Measurements from ENCODE around the gene DOK6. TPM values are rescaled to one million over a fixed set of nuclear protein-coding genes. Genes with fewer than 3 reads are reported as not detected.

Gene DOK6
- total RNA-seq, 1 donor from 2014 or later = under 0.01 TPM

- DNase-seq (ENCODE audit: low read depth, low spot score) = no peak
Observed at GRCh38 chr18:69538849-69539248, 138.2 kb downstream of the DOK6 start.

DNA sequence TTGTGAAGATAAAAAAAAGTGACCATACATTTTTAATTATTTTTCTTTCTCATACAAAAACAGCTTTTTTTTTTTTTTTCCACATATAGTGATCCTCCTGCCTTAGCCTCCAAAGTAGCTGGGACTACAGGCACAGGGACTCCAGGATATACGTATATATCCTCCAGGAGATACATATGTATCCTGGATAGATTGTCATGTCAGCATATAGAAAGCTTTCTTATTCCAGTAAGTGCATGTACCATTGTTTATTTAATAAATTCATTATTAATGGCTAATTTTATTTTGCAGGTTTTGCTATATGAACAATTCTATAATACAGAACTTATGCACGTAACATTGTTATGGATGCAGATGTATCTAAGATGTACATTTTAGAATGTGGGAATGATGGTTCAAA, 138.7 kb downstream of the DOK6 start:
- no peak for DNase-seq (ENCODE audit: low read depth, low spot score)

GRCh38 chr18:69556228-69556627, 155.5 kb downstream of the DOK6 start:
- DNase-seq (ENCODE audit: low read depth, low spot score) = no peak

- no peak for DNase-seq (ENCODE audit: low read depth, low spot score)
Observed at GRCh38 chr18:69557282-69557681, 156.6 kb downstream of the DOK6 start.

- no peak for DNase-seq (ENCODE audit: low read depth, low spot score)
Observed at GRCh38 chr18:69558052-69558451, 157.4 kb downstream of the DOK6 start.

DNA sequence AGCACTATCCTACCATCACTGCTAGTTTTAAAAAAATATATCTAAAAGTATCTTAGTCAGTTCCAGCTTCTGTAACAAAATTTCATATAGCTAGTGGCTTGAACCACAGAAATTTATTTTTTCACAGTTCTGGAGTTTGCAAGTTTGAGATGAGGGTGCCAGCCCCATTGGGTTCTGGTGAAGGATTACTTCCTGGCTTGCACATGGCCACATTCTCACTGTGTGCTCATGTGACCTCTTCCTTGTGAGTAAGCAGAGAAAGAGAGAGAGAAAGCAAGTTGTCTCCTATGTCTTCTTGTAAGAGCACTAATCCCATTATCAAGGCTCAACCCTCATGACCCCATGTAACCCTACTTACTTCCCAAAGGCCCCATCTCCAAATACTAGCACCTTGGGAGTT, 158.9 kb downstream of the DOK6 start:
- DNase-seq (ENCODE audit: low read depth, low spot score) = no peak

GRCh38 chr18:69564602-69565001, 163.9 kb downstream of the DOK6 start:
- DNase-seq (ENCODE audit: low read depth, low spot score) = no peak

- DNase-seq (ENCODE audit: low read depth, low spot score) = no peak
Observed at GRCh38 chr18:69567813-69568488, 167.3 kb downstream of the DOK6 start.

DNA sequence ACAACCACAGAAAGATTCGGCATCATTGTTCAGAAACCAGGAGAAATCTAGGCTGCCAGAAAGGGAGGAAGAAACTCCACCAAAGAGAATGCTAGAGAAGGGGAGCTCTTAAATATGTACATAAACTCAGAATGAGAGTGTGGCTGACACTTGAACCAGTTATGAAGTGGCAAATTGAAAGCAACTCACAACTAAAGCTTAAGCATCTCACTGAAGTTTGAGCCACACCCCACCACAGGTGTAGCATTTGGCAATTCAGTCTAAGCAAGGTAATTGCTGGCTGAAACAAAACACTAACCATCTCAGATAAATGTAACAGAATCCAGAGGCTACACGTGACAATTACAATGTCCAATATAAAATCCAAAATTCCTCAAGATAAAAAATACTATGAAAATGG, 168.4 kb downstream of the DOK6 start:
- DNase-seq (ENCODE audit: low read depth, low spot score) = no peak

DNA sequence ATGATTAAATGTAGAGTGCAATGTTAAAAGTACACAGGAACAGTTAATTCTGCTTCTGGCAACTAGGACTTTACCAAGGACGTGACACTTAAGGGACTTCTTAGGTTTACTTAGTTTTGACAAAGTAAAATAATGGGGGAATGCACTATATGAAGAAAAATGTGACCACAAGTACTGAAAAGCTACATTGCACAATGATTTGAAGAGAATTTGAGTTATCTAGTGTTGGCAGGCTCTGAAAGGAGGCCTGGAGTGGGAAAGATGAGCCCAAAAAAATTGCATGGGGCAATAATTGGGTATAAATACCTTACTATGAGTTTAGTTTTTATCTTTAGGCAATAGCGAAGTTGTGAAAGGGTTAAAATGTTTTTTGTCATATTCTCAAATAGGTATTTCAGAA, 173.7 kb downstream of the DOK6 start:
- no peak for DNase-seq (ENCODE audit: low read depth, low spot score)

DNA sequence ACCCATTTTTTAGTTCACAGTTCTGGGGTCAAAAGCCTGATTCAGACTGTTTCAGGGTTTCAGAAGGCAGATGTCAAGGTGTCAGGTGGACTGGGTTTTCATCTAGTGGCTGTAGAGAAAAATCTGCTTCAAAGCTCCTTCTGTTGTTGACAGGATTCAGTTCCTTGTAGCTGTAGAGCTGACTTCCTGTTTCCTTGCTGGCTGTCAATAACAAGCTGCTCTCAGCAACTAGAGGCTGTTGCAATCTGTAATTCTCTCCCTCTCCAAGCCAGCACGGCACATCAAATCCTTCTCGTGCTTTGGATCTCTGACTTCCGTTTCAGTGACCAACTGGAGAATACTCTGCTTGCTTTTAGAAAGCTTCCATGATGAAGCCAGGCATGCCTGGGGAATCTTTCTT, 179.4 kb downstream of the DOK6 start:
- no peak for DNase-seq (ENCODE audit: low read depth, low spot score)

- DNase-seq (ENCODE audit: low read depth, low spot score) = no peak
Observed at GRCh38 chr18:69584429-69584828, 183.7 kb downstream of the DOK6 start.

DNA sequence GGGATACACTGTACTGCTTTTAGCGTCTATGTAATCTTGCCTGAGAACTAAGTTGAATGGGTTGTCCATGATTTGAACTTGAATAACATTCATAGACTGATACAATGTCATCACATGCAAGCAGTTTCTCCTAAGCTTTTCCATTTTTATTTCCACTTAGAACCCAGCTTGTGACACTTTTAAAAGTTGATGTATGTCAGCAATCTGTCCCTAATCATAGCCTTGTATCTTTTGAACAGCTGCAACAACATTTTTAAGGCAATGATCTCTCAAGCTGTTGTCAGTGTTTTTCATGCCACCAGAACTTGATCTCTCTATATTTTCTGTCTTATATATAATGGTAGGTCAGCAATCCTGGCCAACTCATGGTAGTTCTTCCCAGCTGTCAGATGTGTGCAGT, 185.0 kb downstream of the DOK6 start:
- DNase-seq (ENCODE audit: low read depth, low spot score) = no peak

GRCh38 chr18:69586537-69586936, 185.8 kb downstream of the DOK6 start:
- DNase-seq (ENCODE audit: low read depth, low spot score) = no peak

DNA sequence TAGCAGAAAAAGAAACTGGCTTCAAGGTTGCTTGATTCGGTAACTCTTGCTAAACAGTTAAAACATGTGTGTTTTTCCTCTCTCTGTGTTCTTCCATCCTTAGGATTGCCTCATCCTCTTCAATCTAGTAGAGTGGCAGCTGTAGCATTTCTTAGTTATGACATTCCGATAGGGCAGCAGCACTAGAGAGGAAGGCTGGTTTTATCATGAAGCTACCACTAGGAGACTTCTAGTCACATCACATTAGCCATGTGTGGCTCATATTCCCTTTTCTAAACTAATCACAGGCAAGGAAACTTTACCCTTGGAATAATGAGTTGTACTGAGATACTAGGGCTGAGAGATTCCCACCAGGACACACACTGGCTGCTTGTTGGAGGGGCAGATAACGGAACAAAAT, 187.6 kb downstream of the DOK6 start:
- DNase-seq (ENCODE audit: low read depth, low spot score) = no peak

DNA sequence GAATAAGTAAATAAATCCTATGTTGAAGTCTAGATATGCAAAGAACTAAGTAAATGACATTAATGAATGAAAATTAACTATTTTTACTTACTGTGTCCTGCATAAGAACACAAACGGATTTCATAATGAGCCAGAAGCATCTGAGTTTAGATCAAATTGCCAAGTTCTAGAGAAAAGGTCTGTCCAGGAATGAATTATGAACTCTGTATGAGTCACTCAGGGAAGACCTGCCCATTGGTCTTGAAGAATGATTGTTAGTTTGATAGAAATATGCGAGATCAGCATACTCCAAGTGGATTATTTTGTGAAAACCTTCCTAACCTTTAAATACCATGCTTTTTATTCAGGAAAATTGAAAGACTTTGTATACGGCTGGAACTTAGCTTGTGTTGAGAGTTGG, 189.5 kb downstream of the DOK6 start:
- no peak for DNase-seq (ENCODE audit: low read depth, low spot score)

GRCh38 chr18:69596345-69596744, 195.7 kb downstream of the DOK6 start:
- no peak for DNase-seq (ENCODE audit: low read depth, low spot score)

DNA sequence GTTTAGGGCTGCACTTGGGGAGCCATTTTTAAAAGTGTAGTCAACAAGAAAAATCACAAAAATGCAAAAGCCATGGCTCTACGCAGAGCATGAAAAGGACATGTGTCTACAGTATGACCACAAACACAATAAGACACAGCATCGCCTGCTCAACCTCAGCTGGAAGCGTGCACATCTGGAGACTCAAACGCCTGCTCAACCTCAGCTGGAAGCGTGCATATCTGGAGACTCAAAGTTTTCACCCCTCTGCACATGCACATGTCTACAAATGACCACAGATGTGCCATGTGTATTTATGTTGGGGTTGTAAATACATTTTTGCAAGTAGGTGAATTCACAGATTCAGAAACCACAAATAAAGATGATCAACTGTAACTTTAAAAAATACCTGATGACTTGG, 196.9 kb downstream of the DOK6 start:
- DNase-seq (ENCODE audit: low read depth, low spot score) = no peak

DNA sequence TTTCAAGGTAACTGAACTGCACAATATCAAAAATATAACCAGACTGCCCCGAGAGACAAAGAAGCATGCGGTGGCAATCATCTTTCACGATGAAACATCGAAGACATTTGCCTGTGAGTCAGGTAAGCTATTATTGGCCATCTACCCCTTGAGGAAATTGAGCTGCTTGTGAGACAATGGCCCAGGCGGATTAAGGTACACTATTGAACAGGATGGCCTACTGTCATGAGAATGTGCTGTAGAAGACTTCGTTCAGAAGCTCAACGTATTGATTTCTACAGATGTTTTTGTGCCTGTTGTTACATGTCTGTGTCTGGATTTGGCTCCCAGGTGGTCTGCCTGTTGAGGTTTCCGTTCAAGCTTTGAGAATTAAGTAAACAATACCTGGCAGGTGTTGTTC, 198.7 kb downstream of the DOK6 start:
- DNase-seq (ENCODE audit: low read depth, low spot score) = no peak

GRCh38 chr18:69612242-69612641, 211.6 kb downstream of the DOK6 start:
- no peak for DNase-seq (ENCODE audit: low read depth, low spot score)

DNA sequence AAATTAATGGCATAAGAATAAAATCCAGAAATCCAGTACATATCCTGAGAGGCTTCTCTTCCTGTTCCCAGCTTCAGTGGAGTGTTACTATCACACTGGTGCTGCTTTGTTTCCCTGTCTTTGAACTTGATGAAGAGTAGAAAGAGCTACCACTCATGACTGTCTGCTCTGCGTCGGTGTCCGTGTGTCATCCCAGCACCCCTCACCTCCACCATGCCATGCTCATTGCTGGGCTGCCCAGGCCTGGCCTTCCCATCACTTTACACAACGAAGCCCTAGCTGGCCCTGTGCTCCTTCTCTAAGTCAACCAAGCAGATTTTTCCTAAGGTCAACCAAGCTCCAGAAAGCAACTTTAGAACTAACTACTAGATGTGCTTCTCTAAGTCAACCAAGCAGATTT, 215.4 kb downstream of the DOK6 start:
- DNase-seq (ENCODE audit: low read depth, low spot score) = no peak

DNA sequence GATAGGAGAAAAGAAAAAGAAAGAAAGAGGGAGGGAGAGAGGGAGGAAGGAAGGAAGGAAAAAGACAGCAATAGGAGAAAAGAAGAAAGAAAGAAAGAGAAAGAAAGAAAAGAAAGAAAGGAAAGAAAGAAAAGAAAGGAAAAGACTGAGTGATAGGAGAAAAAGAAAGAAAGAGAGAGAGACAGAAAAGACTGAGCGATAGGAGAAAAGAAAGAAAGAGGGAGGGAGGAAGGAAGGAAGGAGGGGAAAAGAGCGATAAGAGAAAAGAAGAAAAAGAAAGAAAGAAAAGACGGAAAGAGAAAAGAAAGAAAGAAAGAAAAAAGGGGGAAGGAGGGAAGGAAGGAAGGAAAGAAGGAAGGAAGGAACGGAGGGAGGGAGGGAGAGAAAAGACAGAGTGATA, 216.7 kb downstream of the DOK6 start:
- DNase-seq (ENCODE audit: low read depth, low spot score) = no peak

- DNase-seq (ENCODE audit: low read depth, low spot score) = no peak
Observed at GRCh38 chr18:69617888-69618287, 217.2 kb downstream of the DOK6 start.

- DNase-seq (ENCODE audit: low read depth, low spot score) = no peak
Observed at GRCh38 chr18:69622184-69622583, 221.5 kb downstream of the DOK6 start.

Data from pulmonary artery endothelial cell (primary cell).